ENCODE results near the gene ALMS1.
"Not testable (repeated sequence)": the region's sequence is repeated elsewhere in the genome, so short reads cannot be mapped to it uniquely, and the experiment has no call there.

DNA sequence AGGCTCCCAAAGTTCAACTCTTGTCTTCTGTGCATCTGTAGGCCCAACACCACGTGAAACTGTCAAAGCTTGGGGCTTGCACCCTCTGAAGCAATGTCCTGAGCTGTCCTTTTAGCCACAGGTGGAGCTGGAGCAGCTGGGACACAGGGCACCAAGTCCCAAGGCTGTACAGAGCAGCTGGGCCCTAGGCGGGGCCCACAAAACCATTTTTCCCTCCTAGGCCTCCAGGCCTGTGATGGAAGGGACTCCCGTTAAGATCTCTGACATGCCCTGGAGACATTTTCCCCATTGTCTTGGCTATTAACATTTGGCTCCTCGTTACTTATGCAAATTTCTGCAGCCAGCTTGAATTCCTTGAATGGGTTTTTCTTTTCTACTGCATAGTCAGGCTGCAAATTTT lies 145.1 kb downstream of the ALMS1 start:
- TF ChIP-seq SIN3A (IDR thresholded peaks at IDR 0.05; ENCODE audit: borderline replicate concordance, insufficient read depth, low read depth, low read length); TCF7L2 (IDR thresholded peaks at IDR 0.05; ENCODE audit: low read depth, low read length); POLR2AphosphoS5 (IDR thresholded peaks at IDR 0.05; ENCODE audit: low read depth, low read length): not testable (repeated sequence)
- TF ChIP-seq, protein P1, sequence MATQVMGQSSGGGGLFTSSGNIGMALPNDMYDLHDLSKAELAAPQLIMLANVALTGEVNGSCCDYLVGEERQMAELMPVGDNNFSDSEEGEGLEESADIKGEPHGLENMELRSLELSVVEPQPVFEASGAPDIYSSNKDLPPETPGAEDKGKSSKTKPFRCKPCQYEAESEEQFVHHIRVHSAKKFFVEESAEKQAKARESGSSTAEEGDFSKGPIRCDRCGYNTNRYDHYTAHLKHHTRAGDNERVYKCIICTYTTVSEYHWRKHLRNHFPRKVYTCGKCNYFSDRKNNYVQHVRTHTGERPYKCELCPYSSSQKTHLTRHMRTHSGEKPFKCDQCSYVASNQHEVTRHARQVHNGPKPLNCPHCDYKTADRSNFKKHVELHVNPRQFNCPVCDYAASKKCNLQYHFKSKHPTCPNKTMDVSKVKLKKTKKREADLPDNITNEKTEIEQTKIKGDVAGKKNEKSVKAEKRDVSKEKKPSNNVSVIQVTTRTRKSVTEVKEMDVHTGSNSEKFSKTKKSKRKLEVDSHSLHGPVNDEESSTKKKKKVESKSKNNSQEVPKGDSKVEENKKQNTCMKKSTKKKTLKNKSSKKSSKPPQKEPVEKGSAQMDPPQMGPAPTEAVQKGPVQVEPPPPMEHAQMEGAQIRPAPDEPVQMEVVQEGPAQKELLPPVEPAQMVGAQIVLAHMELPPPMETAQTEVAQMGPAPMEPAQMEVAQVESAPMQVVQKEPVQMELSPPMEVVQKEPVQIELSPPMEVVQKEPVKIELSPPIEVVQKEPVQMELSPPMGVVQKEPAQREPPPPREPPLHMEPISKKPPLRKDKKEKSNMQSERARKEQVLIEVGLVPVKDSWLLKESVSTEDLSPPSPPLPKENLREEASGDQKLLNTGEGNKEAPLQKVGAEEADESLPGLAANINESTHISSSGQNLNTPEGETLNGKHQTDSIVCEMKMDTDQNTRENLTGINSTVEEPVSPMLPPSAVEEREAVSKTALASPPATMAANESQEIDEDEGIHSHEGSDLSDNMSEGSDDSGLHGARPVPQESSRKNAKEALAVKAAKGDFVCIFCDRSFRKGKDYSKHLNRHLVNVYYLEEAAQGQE (IDR thresholded peaks at IDR 0.05; ENCODE audit: insufficient read depth in 1 of 2, low read depth in 2 of 2, low read length in 1 of 2), result not testable (repeated sequence)
- TF ChIP-seq, protein P2, sequence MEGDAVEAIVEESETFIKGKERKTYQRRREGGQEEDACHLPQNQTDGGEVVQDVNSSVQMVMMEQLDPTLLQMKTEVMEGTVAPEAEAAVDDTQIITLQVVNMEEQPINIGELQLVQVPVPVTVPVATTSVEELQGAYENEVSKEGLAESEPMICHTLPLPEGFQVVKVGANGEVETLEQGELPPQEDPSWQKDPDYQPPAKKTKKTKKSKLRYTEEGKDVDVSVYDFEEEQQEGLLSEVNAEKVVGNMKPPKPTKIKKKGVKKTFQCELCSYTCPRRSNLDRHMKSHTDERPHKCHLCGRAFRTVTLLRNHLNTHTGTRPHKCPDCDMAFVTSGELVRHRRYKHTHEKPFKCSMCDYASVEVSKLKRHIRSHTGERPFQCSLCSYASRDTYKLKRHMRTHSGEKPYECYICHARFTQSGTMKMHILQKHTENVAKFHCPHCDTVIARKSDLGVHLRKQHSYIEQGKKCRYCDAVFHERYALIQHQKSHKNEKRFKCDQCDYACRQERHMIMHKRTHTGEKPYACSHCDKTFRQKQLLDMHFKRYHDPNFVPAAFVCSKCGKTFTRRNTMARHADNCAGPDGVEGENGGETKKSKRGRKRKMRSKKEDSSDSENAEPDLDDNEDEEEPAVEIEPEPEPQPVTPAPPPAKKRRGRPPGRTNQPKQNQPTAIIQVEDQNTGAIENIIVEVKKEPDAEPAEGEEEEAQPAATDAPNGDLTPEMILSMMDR (IDR thresholded peaks at IDR 0.05), result not testable (repeated sequence)

Data from Panc1 (cell line).